HG02840 (cell line): ENCODE results near the gene RNF112.

Experiments used
- ATAC-seq: cut with Tn5 transposase; IDR thresholded peaks from one replicate; pipeline ENCODE4 v1.9.1; 2021; ENCODE audit warnings: mild to moderate bottlenecking, moderate library complexity, moderate number of reproducible peaks; ENCODE audit not compliant: unreplicated experiment, low FRiP score

Gene RNF112

GRCh38 chr17:19387921-19388521 is 23.0 kb upstream of the RNF112 start:
- ATAC-seq: no peak

DNA sequence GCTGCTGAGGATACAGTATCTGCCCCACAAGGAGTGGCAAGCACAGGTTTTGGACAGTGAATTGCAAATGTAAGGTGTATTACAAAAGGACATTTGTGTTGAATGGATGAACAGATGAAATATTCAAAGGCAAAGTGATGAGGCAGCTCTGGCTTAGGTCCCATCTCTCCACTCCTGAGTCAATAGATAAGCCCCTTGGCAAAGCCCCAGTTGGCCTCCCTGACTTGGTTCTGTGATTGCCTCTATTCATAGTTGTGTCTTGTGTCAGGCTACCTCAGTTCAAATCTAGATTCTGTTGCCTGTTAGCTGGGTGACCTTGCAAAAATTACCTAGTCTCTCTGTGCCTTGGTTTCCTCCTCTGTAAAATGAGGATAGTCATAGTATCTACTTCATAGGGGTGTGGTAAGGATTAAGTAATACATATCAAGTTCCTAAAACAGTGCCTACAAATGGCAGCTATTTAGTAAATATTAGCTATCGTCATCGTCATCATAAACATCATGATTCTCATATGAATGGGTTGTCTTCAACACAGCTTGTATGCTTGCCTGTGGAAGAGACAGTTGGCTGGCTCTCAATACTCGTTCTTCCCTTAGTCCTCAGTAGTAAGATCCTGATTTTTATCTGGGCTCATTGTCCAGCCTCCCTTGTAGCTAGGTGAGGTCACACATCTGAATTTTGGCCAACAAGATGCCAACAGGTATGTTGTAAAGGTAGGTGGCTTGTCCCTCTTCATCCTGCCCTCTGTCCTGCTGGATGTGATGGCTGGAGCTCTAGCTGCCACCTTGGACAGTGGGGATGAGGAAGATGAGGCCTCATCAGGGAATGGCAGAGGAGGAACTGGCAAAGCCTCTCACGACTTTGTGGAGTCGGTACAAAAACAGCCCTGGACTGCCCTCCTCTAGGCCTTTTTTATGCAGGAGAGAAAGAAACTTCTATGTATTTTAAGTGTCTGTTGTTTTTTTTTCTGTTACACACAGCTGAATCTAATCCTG is 21.9 kb upstream of the RNF112 start:
- no peak for ATAC-seq

GRCh38 chr17:19390951-19391350 is 20.1 kb upstream of the RNF112 start:
- ATAC-seq: no peak

DNA sequence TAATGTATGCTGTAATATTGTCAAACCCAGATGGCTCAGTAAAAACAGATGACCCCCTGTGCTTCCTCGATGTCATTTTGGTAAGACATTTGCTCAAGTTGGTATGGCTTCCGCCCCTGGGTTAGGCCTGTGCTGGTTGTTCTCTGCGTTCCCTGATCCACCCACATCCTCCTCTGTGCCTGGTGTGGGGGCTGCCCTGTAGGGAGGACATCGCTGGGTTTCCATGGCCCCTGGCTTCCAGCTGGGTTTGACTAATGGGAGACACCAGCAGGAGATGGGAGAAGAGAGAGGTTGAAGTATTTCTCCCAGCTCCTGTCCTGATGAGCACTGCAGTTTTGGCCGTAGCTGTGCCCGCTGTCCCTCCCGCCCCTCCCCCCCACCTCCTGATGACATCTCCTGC is 19.6 kb upstream of the RNF112 start:
- no peak for ATAC-seq

DNA sequence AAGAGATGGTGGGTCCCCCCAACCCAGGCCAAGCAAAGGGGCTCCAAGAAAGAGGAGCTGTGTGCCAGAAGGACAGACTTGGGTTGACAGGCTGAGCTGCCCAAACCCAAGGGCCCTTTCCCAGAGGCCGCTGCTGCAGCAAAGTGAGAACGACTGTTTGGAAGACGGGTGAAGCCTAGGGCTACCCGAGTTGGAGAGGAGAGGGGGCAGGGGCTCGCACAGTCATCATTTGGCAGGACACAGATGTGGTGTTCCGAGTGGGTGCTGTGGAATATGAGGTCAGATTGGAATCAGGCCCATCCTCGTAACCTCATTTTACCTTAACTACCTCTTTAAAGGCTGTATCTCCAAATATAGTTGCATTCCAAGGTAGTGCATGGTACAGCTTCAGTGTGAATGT is 18.7 kb upstream of the RNF112 start:
- ATAC-seq: no peak

DNA sequence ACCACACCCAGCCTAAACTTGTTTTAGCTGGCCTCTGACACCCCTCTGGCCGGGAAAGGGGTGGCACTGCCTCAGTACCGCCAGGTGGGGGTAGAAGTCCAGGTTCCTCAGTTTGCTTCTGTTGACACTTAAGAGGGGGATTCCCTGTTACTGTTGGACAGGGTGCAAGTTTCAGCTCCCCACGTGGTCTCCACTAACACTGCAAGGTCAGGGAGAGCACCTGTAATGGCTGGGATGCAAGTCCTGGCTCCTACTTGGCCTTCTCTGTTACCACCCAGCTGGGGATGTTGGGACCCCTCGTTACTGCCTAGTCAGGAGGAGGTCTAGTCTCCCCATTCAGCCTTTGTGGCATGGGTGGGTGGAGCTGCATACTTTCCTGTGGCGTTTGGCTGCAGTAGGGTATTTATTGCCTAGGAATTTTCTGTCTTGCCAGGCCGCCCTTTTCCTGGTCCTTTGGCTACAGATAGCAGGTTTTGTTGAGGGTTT is 13.4 kb upstream of the RNF112 start:
- ATAC-seq: no peak

DNA sequence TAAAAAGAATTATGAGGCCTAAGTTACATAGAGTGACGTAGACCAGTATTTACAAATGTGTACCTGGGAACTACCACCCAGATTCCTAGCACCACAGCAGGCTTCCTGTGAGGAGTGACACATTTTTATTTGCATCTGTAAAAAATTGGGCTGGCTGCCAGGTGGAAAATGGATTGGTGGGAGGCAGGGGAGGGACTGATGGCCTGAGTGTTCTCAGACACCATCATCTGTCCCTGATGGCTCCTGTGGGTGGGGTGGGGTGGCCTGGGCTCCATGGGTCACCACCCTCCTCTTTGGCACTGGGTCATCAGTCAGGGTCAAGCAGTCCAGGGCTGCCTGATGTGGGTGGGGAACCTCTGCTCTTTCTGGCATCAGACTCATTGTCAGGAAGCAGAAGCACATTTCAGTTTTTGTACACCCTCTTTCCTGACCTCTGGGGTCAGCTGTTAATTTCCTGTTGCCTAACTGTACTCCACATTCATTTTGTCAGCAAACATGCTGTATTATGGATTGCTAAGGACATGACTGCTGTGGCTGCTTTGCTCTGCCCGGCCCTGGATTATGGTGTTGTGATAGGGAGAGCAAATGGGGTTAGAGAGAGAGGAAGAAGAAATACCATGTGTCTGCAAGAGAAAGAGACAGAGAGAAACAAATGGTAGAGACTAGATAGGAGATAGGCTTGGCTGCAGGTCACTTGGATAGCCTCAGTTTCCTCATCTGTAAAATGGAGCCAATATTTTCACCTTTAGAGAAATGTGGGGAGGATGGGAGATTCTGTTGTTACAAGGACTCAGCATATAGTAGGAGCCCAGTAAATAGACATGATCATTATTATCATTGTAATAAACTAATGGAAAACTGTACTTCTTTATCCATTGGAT is 12.5 kb upstream of the RNF112 start:
- no peak for ATAC-seq

DNA sequence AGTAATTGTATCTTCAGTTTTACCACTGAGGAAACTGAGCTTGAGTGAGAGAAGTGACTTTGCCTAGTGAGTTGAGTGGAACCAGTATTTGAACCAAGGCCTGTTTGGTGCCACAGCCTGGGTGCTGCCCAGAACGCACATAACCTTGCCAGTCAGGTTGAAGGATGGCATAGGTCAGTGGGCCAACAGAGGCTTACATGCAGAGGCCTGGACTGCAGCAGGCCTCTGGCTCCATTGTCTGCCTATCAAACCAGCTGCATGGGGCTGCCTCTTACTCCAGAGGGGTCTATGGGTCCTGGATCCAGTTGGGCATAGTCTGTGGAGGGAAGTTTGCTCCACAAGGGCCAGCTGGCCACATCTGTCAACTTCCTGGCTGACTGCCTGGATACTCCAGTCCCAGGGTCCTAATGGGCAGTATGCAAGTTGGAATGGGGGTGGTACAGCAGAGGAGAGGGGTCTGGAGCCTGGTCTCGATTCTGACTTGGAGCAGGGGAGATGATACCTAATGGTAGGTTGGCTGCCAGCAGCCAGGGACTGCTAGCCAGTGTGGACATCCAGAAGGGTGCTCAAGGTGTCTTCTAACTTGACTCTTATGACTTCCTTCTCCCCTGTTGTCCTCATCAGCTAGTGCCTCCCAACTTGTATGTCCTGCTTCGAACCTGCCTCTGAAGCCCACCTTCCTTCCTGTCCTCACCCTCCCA is 11.1 kb upstream of the RNF112 start:
- ATAC-seq: no peak

DNA sequence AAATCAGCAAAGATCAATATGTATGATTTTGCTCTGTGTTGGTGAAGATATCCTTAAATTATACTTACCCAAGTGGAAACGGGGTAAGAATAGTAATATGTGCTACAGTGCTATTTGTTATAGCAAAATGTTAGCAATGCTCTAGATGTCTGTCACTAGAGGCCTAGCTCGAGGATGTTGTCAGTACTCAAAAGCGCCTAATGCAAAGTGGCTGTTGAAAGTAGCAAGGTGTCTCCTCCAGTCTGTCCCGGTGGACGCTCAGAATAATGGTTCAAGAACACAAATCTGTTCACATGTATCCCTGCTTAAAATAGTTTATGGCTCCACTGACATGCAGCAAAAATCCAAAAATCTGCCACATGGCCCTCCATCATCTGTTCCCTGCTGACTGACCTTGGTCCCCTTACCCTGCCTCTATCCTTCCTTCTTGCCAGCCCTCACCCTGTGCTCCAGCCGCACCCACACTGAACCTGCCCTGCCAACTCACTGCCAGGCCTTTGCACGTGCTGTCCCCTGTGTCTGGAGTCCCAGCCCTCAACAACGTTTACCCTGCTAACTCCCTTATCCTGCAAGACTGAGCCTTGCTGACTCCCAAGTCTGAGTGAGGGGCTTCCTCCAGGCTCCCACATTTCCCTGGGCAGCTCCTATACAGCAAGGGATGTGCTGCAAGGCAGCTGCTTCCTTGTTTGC is 9.6 kb upstream of the RNF112 start:
- no peak for ATAC-seq

DNA sequence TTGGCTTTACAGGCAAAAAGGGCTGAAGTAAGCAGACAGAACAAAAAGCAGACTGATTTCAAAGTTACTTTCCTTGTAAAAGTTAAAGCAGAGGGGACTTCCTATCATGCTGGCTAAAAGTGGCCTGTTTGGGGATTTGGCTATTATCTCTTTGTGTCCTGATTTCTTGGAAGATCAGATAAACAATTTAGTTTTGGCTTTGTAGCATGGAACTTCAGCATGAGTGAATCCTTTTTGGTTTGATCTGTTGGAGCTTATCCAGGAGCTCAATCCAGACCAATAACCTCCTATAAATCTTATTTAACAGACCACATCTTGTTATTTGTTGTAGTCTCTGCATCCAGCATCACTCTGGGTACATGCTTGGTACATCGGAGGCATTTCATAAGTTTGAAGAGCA is 8.9 kb upstream of the RNF112 start:
- ATAC-seq: no peak

DNA sequence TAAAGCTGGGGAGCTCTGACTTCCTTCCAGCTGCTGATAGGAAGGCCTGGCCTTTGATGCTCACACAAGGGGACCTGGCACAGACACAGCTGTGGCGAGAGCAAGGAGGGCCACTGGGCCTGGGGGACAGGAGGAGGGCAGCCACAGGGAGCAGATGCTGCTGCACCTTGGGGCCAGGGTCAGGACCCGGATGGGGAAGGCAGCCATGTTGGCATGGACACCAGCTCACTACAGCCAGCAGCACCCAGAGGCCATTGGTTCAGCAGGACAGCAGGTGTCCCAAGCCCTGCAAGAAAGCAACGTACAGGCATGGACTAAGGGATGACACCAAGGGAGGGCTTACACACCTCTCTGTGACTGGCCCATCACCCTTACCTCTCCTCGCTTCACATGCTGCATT is 8.0 kb upstream of the RNF112 start:
- ATAC-seq: no peak

GRCh38 chr17:19404264-19404663 is 6.8 kb upstream of the RNF112 start:
- no peak for ATAC-seq

GRCh38 chr17:19405114-19405513 is 5.9 kb upstream of the RNF112 start:
- ATAC-seq: no peak

GRCh38 chr17:19407601-19408345 is 3.3 kb upstream of the RNF112 start:
- no peak for ATAC-seq

GRCh38 chr17:19408346-19408710 is 2.7 kb upstream of the RNF112 start:
- no peak for ATAC-seq

DNA sequence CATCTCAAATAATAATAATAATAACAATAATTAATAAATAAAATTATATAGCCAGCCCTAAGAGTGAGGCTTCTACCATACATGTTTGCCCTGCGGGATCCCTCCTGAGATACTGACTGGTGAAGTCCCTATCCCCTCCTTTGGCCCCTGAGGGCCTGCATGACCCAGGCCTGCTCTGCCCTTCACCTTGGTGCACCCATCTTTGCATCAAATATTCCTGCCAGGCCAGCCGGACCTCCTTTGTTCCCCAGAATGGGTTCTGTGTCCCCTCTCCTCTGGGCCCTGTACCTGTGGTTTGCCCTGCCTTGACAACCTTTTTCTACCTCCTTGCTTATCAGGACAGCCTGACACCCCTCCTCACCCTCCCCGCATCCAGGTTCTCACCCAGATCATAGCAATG is 2.0 kb upstream of the RNF112 start:
- no peak for ATAC-seq

DNA sequence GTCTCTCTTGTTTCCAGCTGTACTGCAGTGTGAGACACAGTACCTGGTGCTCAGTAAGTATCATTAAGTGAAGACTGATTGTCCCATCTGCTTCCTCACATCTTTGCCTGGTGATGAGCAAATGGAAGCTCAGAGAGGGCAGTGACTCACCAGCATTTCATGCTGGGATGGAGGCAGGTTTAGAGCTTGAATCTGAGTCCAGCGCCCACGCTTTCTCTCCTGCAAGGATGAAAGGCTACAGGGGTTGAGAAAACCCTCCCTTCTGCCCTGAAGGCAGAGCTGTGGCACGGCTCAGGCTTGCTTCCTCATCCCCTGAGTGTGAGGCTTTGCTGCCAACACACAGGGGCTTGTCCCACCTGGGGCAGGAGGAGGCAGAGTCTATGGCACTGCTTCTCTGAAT is 1.5 kb upstream of the RNF112 start:
- ATAC-seq: no peak

- ATAC-seq: no peak
Observed at GRCh38 chr17:19410091-19410490, 941 bp upstream of the RNF112 start.

GRCh38 chr17:19411631-19412030 is 599 bp downstream of the RNF112 start:
- no peak for ATAC-seq
